NB4 (cell line): ENCODE data around the gene TEX53.

Source experiments
- DNase-seq: peaks from one replicate; pipeline ENCODE4 v3.0.0; 2010; ENCODE audit warnings: low read depth
- H3K4me3 ChIP-seq: one replicate; pipeline ENCODE4 v1.5.1; 2011; ENCODE audit warnings: mild to moderate bottlenecking, low read depth, low read length, moderate library complexity
- MYC ChIP-seq: IDR thresholded peaks from 2 replicates; pipeline ENCODE4 v1.6.1; 2011; ENCODE audit warnings: low read depth, low read length
- POLR2A ChIP-seq: IDR thresholded peaks from 2 replicates; pipeline ENCODE4 v1.6.1; 2011; ENCODE audit warnings: mild to moderate bottlenecking; ENCODE audit not compliant: insufficient read length; ENCODE audit errors: extremely low read depth
- TF ChIP-seq, protein P1 (sequence below): IDR thresholded peaks from 2 replicates; pipeline ENCODE4 v1.6.1; 2011; ENCODE audit warnings: low read depth, low read length
- TF ChIP-seq, protein P2 (sequence below): IDR thresholded peaks from one replicate; pipeline ENCODE4 v1.5.1; 2012; ENCODE audit warnings: low read depth, low read length

Gene TEX53

DNA sequence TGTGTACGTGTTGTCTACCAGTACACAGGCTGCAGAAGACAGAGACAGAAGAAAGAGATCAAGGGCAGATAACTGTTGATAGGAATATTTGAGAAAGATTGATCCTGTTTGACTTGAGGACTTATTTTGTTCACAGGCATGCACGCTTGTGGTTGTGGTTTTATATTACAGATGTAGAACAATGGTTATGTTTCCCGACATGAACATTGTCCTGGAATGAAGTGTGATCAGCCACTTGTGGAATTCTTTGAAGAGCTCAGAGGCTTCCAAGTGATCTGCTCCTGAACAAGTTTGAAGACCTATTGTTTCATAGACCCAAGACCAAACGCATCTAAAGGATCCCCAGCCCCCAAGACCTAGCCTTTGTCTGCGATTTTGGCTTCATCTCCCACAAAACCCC lies 13.7 kb downstream of the TEX53 start:
- H3K4me3 ChIP-seq = no peak overlapping the region
- DNase-seq = no peak
- TF ChIP-seq POLR2A = no peak
- no peak for TF ChIP-seq MYC
- TF ChIP-seq, protein P1, sequence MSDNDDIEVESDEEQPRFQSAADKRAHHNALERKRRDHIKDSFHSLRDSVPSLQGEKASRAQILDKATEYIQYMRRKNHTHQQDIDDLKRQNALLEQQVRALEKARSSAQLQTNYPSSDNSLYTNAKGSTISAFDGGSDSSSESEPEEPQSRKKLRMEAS = no peak
- TF ChIP-seq, protein P2, sequence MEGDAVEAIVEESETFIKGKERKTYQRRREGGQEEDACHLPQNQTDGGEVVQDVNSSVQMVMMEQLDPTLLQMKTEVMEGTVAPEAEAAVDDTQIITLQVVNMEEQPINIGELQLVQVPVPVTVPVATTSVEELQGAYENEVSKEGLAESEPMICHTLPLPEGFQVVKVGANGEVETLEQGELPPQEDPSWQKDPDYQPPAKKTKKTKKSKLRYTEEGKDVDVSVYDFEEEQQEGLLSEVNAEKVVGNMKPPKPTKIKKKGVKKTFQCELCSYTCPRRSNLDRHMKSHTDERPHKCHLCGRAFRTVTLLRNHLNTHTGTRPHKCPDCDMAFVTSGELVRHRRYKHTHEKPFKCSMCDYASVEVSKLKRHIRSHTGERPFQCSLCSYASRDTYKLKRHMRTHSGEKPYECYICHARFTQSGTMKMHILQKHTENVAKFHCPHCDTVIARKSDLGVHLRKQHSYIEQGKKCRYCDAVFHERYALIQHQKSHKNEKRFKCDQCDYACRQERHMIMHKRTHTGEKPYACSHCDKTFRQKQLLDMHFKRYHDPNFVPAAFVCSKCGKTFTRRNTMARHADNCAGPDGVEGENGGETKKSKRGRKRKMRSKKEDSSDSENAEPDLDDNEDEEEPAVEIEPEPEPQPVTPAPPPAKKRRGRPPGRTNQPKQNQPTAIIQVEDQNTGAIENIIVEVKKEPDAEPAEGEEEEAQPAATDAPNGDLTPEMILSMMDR = no peak

DNA sequence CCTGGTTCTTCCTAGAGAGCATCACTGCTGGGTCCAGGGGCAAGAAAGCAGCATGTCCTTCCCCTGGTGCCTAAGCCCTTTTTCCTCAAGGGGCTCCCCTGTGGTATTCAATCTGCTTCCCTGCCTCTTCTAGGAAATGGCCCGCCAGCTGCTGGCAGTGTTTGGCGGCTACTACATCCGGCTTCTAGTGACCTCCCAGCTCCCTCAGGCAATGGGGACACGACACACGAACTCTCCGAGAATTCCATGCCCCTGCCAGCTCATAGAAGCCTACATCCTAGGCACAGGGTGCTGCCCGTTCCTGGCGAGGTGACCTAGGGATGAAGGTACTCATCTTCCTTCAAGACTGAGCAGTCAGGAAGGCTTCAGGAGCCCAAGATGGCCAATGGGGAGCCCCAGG lies 14.6 kb downstream of the TEX53 start:
- DNase-seq = no peak
- H3K4me3 ChIP-seq = no peak overlapping the region
- TF ChIP-seq, protein P2 = no peak
- TF ChIP-seq MYC = no peak
- TF ChIP-seq POLR2A = no peak
- TF ChIP-seq, protein P1 = no peak

DNA sequence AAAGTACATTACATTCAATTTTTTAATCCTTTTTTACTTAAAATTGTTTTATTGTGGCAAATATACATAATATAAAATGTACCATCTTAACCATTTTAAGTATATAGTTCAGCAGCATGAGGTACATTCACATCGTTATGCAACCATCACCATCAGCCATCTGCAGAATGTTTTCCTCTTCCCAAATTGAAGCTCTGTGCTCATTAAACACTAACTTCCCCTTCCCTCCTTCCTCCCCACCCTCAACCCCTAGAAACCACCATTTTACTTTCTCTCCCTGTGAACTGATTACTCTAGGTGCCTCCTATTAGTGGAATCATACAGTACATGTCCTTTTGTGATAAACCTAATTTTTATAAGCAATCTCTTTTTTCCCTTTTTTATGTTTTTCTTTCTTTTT lies 15.6 kb downstream of the TEX53 start:
- peak; percentile 81 for DNase-seq
- H3K4me3 ChIP-seq = no peak overlapping the region
- TF ChIP-seq, protein P1 = peak; percentile 45; the same call in 1 of the 2 replicates
- TF ChIP-seq, protein P2 = no peak
- TF ChIP-seq MYC (peak; percentile 59), POLR2A (no peak)

DNA sequence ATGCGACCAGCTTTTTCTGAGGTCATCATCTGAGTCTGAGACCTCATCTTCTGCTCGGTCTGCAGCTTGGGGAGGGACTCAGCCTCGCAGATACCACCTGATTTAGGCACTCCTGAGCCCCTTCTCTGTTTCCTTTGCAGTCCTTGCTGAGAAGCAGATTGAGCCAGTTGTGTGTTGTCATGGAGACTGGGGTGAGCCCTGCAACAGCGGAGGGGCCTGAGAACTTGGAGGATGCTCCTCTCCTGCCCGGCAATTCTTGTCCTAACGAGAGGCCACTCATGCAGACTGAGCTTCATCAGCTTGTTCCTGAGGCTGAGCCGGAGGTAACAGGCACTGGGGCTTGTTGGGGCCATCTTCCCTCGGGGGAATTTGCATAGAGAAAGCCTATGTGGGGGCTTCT lies 19.2 kb downstream of the TEX53 start:
- TF ChIP-seq MYC = no peak
- TF ChIP-seq, protein P1 = no peak
- TF ChIP-seq, protein P2 = no peak
- TF ChIP-seq POLR2A = no peak
- H3K4me3 ChIP-seq = no peak overlapping the region
- DNase-seq = no peak

DNA sequence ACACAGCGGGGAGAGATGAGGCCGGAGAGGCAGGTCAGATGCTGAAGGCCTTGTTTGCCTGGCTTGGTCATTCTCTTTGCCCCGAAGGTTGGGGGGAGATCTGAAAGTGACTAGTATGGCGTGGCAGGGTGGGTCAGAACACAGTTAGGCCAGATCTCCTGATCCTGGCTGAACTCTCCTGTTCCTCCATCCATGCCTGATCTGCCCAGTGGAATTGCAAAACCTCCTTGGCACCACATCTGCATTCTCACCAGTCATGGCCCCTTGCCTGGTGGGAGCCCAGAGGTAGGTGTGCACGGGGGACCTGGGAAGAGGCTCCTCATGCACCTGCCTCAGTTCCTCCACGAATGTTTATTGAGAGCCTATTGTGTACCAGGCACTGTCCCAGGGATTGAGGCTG lies 23.2 kb downstream of the TEX53 start:
- no peak overlapping the region for H3K4me3 ChIP-seq
- TF ChIP-seq, protein P2 = no peak
- no peak for TF ChIP-seq POLR2A
- no peak for TF ChIP-seq MYC
- TF ChIP-seq, protein P1 = no peak
- DNase-seq = no peak
